Keratinocyte (primary cell): ENCODE data around the gene CCDC192. TPM values are rescaled to one million over a fixed set of nuclear protein-coding genes. Genes with fewer than 3 reads are reported as not detected.

Source experiments
- DNase-seq: peaks from one replicate; pipeline ENCODE4 v3.0.0-alpha.2; 2011; ENCODE audit warnings: low read depth, missing footprints, low spot score
- FAIRE-seq: peaks from 2 replicates; lab custom pipeline; 2011; peaks lifted over from hg19 to GRCh38; lab: Jason Lieb, UNC
- H2AFZ ChIP-seq: 2 replicates; pipeline ENCODE4 v1.6.0; 2012; ENCODE audit warnings: low read length, control low read depth, inconsistent platforms; ENCODE audit not compliant: control insufficient read depth
- H3K27ac ChIP-seq: 2 replicates; pipeline ENCODE4 v1.5.1; 2011; ENCODE audit warnings: low read length; ENCODE audit not compliant: control insufficient read depth, insufficient read depth
- H3K27me3 ChIP-seq: 3 replicates; pipeline ENCODE4 v1.6.0; 2011; ENCODE audit warnings: low read length; ENCODE audit not compliant: control insufficient read depth, insufficient read depth; ENCODE audit errors: extremely low read depth
- H3K36me3 ChIP-seq, 2 experiments: 2 replicates in 1 of 2; 3 replicates in 1 of 2; pipeline ENCODE4 v1.5.1; 2011; ENCODE audit warnings: low read length in 2 of 2, mild to moderate bottlenecking in 1 of 2; ENCODE audit not compliant: control insufficient read depth in 2 of 2, insufficient read depth in 2 of 2; ENCODE audit errors: extremely low read depth in 1 of 2
- H3K4me1 ChIP-seq: 3 replicates; pipeline ENCODE4 v1.5.1; 2011; ENCODE audit warnings: low read length; ENCODE audit not compliant: control insufficient read depth, insufficient read depth; ENCODE audit errors: extremely low read depth
- H3K4me2 ChIP-seq: 3 replicates; pipeline ENCODE4 v1.6.0; 2011; ENCODE audit warnings: low read depth, low read length; ENCODE audit not compliant: control insufficient read depth, insufficient read depth; ENCODE audit errors: extremely low read depth
- H3K4me3 ChIP-seq, 3 experiments: fragments of 200-600 bp in 1 of 3; sonication (generic) in 1 of 3; 2 replicates in 2 of 3; 3 replicates in 1 of 3; pipeline ENCODE4 v1.5.1; 2011 to 2016; ENCODE audit warnings: low read length in 3 of 3, mild to moderate bottlenecking in 3 of 3, control low read depth in 2 of 3, inconsistent platforms in 1 of 3, low read depth in 1 of 3, mixed read lengths in 1 of 3, mixed run types in 1 of 3, moderate library complexity in 1 of 3; ENCODE audit not compliant: control insufficient read depth in 2 of 3, insufficient read depth in 2 of 3; ENCODE audit errors: extremely low read depth in 1 of 3
- H3K79me2 ChIP-seq: 2 replicates; pipeline ENCODE4 v1.6.0; 2012; ENCODE audit warnings: low read length; ENCODE audit not compliant: control insufficient read depth, insufficient read depth
- H3K9ac ChIP-seq: 3 replicates; pipeline ENCODE4 v1.6.0; 2011; ENCODE audit warnings: low read length; ENCODE audit not compliant: control insufficient read depth, insufficient read depth; ENCODE audit errors: extremely low read depth
- H3K9me1 ChIP-seq: 3 replicates; pipeline ENCODE4 v1.6.0; 2011; ENCODE audit warnings: low read length; ENCODE audit not compliant: control insufficient read depth, insufficient read depth; ENCODE audit errors: extremely low read depth
- H3K9me3 ChIP-seq: 2 replicates; pipeline ENCODE4 v1.5.1; 2012; ENCODE audit warnings: low read depth, low read length; ENCODE audit not compliant: control insufficient read depth
- H4K20me1 ChIP-seq: 3 replicates; pipeline ENCODE4 v1.6.0; 2011; ENCODE audit warnings: low read length; ENCODE audit not compliant: control insufficient read depth, insufficient read depth; ENCODE audit errors: extremely low read depth
- EZH2 ChIP-seq: IDR thresholded peaks from one replicate; pipeline ENCODE4 v1.6.1; 2012; ENCODE audit warnings: inconsistent platforms, mild to moderate bottlenecking, low read length, moderate library complexity
- dilution Hi-C: fragments of 300-500 bp; cut with MboI; formaldehyde crosslinking; loops from one replicate; pipeline ENCODE4 v1.7.0; 2020; ENCODE audit warnings: low sequenced_read_pairs; ENCODE audit not compliant: extremely low pct_ligation_motif_present
- polyA plus RNA-seq, 5 experiments: library from polyadenylated mRNA; depleted of rRNA in 3 of 5; stranded (reverse) in 3 of 5; stranded (forward) in 1 of 5; unstranded in 1 of 5; fragments of >200 nt; gene quantifications; 1 replicate in 1 of 5; 2 replicates in 3 of 5; 3 replicates in 1 of 5; pipeline versions ENCODE4 v1.2.1 to v1.2.3, GENCODE V29; 2011 to 2012; ENCODE audit warnings: missing spikeins in 2 of 5, low read depth in 1 of 5, low replicate concordance in 1 of 5
- TF ChIP-seq, protein P1 (sequence below), 3 experiments: IDR thresholded peaks in 1 of 3; conservative IDR thresholded peaks in 1 of 3; optimal IDR thresholded peaks in 1 of 3; 2 replicates in 2 of 3; 3 replicates in 1 of 3; pipeline versions ENCODE3 to v1.5.1; 2011; ENCODE audit warnings: low read length in 3 of 3, mild to moderate bottlenecking in 3 of 3, moderate library complexity in 2 of 3, control low read depth in 1 of 3, inconsistent platforms in 1 of 3; ENCODE audit not compliant: insufficient read depth in 2 of 3; ENCODE audit errors: extremely low read depth in 1 of 3

Gene CCDC192
- polyA plus RNA-seq, 1 donor (not counting 4 experiments of a cell fraction or from before 2014, with no cell fraction given): not detected

DNA sequence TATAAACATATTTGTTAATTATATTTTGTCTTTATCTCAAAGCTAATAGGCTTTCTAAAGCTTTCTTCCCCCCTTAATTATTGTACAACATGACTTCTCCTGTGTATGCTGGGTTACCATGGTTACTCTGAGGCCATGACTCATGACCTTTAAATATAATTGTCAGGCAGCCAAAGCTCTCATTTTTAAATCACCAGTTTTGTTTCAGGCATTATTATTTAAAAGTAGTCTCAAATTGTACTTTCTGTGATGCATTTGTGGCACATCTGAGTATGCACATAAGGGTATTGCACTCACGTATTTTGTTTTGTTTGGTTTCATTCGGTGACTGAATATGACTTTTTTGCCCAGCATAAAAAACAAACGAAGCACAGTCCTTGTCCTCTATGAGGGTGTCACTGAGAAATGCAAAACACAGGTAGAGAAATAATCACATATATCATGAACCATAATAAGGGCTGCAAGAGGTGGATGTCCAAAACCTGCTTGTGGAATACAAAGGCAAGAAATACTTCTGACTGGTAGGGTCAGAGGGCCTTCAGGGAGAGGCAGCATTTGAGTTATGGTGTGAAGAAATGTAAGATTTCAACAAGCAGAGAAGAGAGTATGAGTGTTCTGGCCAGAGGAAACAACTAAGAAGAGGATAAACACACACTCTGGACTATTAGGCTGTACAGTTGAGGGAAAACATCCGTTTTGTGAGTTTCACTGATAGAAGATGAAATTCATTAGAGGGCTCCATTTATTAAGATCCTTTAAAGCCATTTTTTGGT lies 2.1 kb downstream of the CCDC192 start:
- dilution Hi-C loops: no loop called here
- FAIRE-seq (peak; percentile 5), DNase-seq (no peak)
- no peak for TF ChIP-seq EZH2
- TF ChIP-seq, protein P1, sequence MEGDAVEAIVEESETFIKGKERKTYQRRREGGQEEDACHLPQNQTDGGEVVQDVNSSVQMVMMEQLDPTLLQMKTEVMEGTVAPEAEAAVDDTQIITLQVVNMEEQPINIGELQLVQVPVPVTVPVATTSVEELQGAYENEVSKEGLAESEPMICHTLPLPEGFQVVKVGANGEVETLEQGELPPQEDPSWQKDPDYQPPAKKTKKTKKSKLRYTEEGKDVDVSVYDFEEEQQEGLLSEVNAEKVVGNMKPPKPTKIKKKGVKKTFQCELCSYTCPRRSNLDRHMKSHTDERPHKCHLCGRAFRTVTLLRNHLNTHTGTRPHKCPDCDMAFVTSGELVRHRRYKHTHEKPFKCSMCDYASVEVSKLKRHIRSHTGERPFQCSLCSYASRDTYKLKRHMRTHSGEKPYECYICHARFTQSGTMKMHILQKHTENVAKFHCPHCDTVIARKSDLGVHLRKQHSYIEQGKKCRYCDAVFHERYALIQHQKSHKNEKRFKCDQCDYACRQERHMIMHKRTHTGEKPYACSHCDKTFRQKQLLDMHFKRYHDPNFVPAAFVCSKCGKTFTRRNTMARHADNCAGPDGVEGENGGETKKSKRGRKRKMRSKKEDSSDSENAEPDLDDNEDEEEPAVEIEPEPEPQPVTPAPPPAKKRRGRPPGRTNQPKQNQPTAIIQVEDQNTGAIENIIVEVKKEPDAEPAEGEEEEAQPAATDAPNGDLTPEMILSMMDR (optimal IDR thresholded peaks at IDR 0.05 in 1 of 3, IDR thresholded peaks at IDR 0.05 in 1 of 3, conservative IDR thresholded peaks at IDR 0.05 in 1 of 3; ENCODE audit: extremely low read depth in 1 of 3, insufficient read depth in 2 of 3, low read length in 3 of 3): no peak
- H4K20me1 ChIP-seq: no peaks in the 10 kb centered on the region
- H3K9me1 ChIP-seq: no peaks in the 10 kb centered on the region
- H3K27ac ChIP-seq: no peak overlapping the region
- H3K9ac ChIP-seq: no peak overlapping the region
- H3K36me3 ChIP-seq: no peaks in the 10 kb centered on the region
- H3K9me3 ChIP-seq: no peaks in the 10 kb centered on the region
- H3K4me1 ChIP-seq: no peaks in the 10 kb centered on the region
- no peak overlapping the region for H2AFZ ChIP-seq
- no peaks in the 10 kb centered on the region for H3K79me2 ChIP-seq
- H3K27me3 ChIP-seq: peaks cover 12% of the 10 kb centered on the region
- no peak overlapping the region for H3K4me3 ChIP-seq
- H3K4me2 ChIP-seq: no peak overlapping the region

- DNase-seq: no peak
- H4K20me1 ChIP-seq: no peaks in the 10 kb centered on the region
- H3K4me1 ChIP-seq: no peaks in the 10 kb centered on the region
- no peaks in the 10 kb centered on the region for H3K79me2 ChIP-seq
- H3K9me3 ChIP-seq: no peaks in the 10 kb centered on the region
- no peak overlapping the region for H2AFZ ChIP-seq
- H3K9ac ChIP-seq: no peak overlapping the region
- H3K9me1 ChIP-seq: no peaks in the 10 kb centered on the region
- H3K4me2 ChIP-seq: no peak overlapping the region
- no peak overlapping the region for H3K4me3 ChIP-seq
- H3K27me3 ChIP-seq: peaks cover 10% of the 10 kb centered on the region
- FAIRE-seq: no peak
- no peak overlapping the region for H3K27ac ChIP-seq
- no peaks in the 10 kb centered on the region for H3K36me3 ChIP-seq
- TF ChIP-seq, protein P1 (optimal IDR thresholded peaks at IDR 0.05 in 1 of 3, IDR thresholded peaks at IDR 0.05 in 1 of 3, conservative IDR thresholded peaks at IDR 0.05 in 1 of 3; ENCODE audit: extremely low read depth in 1 of 3, insufficient read depth in 2 of 3, low read length in 3 of 3): no peak
- dilution Hi-C loops: no loop called here
Observed at GRCh38 chr5:127706691-127707090, 3.5 kb downstream of the CCDC192 start.
